Esophagus squamous epithelium (tissue), 4 donors: ENCODE data around the gene ZNF334.

Source experiments
- CTCF ChIP-seq, 6 experiments: fragments of 450-650 bp in 4 of 6; fragments of 200-600 bp in 2 of 6; sonication (generic) in 2 of 6; IDR thresholded peaks; one replicate each; pipeline ENCODE4 v1.5.1; 2016 to 2019; ENCODE audit warnings: antibody characterized with exemption in 6 of 6, mild to moderate bottlenecking in 4 of 6, moderate library complexity in 4 of 6
- POLR2A ChIP-seq, 4 donors: fragments of 450-650 bp; IDR thresholded peaks; one replicate each; pipeline ENCODE4 v1.6.1; 2017; ENCODE audit warnings: antibody characterized with exemption in 4 of 4, mild to moderate bottlenecking in 4 of 4, moderate library complexity in 3 of 4

GRCh38 chr20:46562009-46562372 lies 48.6 kb upstream of the ZNF334 start:
- TF ChIP-seq CTCF (IDR thresholded peaks at IDR 0.05) (no peak), POLR2A (IDR thresholded peaks at IDR 0.05) (no peak)
